Measurements from ENCODE around the gene ZNF841.
A peak's percentile ranks its signal among the peaks of the same experiment; 100 is the strongest.
"Not testable (repeated sequence)": the region's sequence is repeated elsewhere in the genome, so short reads cannot be mapped to it uniquely, and the experiment has no call there.

The ZNF841 gene

DNA sequence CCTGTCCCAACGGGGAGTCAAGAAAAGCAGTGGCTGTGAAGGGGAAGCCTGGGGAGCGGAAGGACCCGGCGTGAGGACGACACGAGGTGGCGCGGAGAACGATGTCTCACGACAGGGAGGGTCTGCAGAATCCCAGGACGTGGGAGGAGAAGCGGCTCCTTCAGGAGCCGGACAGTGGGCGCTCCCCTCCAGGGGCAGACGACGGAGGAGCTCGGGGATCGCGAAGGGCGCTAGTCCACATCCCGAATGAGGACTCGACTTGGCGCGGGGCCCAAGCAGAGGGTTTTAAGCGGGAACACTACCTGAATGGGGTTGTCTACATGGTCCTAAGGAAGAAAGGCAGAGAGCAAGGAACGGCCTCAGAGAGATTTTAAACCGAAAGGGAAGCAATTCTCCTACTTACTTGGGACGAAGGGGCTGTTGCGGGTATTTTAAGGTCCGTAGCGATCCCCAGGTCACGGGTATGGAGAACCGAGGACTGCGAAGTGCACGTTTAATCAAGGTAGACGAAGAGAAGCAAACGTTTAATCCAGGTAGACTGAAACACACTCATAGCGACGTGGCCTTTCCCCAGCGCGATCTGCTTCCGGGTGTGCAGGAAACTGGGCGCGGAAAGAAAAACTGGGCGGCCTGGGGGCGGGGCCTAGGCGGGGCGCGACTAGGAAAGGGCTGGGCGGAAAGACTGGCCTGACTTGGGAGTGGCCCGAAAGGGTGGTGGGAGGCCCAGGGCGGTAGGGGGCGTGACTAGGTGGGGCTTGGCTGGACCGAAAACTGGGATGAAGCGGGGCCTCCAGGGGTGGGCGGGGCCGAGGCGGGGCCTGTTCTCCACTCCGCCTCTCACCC is at the start of gene ZNF841:
Gene ZNF841 (minus strand): TSS at position 594 of the 843 bp plus-strand sequence. CDS start 10,964 bp downstream, outside the sequence.
- peak; percentile 62 for DNase-seq (ENCODE audit: low spot score)

DNA sequence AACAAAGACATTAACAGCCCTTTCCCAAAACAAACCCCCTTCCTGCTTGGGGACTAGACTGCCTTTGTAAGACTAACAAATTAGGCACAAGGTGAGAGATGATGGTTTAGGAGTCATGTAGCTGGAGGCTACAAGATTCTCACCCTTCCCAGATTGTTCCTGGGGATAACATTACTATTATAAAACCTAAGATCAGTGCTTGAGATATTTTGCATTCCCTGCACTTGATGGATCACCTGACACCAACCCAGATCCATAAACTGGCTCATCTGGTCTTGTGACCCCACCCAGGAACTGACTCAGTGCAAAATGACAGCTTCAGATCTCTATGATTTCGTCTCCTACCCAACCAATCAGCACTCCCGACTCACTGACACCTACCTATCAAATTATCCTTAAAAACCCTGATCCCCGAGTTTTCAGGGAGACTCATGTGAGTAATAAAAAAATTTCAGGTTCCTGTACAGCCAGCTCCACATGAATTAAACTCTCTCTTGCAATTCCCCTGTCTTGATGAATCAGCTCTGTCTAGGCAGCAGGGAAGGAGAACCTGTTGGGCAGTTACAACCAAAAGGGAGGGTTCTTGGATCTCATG is 46.5 kb upstream of the ZNF841 start:
- DNase-seq (ENCODE audit: low spot score): peak; percentile 7

DNA sequence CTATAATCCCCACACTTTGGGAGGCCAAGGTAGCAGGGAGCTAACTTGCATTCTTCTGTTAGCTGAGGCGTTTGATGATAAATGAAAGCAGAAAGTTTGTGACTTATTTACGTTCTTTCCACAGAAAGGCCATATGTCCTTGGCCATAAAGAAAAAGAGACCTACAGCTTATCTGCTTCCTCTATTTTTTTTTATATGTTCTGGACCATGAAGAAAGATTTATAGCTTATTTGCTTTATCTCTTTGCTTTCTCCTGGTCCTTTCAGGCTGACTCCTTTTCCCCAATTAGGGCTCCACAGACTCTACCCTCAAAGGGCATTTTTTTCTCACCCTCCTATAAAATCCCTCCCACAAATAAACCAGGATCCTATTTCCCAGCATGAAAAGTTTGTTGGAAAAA is 45.6 kb upstream of the ZNF841 start:
- no peak for DNase-seq (ENCODE audit: low spot score)

DNA sequence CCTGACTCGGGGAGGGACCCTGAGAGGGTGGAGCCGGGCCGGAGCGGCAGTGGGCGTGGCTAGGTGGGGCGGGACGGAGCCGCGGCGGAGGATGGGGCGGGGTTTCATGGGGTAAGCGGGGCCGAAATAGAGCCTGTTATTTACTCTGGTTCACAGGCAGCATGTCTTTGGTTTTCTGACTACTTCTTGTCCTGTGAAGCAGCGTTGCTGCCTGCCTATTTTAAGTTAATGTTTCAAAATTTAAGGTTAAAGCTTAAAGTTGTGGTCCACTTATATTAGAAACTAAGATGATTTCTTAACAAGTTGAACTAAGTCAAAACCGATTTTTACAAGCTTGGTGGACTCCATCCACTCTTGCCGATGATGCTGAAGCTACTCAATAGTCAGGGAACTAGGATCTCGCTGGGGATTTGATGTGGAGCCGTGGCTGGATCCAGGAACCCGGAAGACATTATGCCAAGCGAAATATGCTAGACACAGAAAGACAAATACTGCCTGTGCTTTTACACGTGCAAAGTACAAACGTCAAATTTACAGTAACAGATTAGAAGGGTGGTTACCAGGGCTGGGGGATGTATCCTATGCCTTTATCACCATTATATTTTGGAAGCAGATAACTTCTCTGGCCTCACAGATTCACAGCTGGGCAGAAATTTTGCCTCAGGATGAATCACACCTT is 44.6 kb upstream of the ZNF841 start:
- DNase-seq (ENCODE audit: low spot score): peak; percentile 94

DNA sequence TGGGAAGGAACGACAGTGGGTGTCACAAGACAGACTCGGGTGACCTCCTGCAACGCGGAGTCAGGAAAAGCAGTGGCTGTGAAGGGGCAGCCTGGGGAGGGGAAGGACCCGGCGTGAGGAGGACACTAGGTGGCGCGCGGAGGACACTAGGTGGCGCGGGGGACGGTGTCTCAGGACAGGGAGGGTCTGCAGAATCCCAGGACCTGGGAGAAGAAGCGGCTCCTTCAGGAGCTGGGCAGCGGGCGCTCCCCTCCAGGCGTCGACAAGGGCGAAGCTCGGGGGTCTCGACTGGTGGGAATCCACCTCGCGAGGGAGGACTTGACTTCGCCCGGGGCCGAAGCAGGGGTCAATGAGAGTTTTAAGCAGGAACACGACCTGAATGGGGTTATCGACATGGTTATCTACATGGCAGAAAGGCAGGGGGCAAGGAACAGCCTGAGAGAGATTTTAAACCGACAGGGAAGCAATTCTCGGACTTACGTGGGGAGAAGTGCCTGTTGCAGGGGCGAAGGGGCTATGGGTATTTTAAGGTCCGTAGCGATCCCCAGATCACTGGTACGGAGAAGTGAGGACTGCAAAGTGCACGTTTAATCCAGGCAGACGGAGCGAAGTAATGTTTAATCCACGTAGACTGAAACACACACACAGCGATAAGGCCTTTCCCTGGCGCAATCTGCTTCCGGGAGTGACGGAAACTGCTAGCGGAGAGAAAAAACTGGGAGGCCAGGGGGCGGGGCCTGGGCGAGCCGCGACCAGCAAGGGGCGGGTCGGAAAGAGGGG is 43.9 kb upstream of the ZNF841 start, which contains the start of gene ZNF616:
Gene ZNF616 (minus strand): TSS at position 687 of the 780 bp plus-strand sequence. CDS start 9,426 bp downstream, outside the sequence.
- peak; percentile 81 for DNase-seq (ENCODE audit: low spot score)

DNA sequence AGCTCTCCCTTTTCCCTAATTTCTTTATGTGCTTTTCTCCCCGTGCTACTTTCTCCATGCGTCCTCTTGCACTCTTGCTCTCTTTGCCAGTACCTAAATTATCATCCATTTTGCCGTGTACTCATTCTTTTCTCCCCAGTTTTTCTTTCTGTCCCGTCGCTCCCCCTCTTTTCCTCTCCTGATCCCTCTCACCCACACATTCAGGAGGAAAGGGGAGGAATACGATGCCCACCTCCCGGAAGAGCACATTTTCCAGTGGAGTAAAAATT is 43.4 kb upstream of the ZNF841 start:
- no peak for DNase-seq (ENCODE audit: low spot score)

DNA sequence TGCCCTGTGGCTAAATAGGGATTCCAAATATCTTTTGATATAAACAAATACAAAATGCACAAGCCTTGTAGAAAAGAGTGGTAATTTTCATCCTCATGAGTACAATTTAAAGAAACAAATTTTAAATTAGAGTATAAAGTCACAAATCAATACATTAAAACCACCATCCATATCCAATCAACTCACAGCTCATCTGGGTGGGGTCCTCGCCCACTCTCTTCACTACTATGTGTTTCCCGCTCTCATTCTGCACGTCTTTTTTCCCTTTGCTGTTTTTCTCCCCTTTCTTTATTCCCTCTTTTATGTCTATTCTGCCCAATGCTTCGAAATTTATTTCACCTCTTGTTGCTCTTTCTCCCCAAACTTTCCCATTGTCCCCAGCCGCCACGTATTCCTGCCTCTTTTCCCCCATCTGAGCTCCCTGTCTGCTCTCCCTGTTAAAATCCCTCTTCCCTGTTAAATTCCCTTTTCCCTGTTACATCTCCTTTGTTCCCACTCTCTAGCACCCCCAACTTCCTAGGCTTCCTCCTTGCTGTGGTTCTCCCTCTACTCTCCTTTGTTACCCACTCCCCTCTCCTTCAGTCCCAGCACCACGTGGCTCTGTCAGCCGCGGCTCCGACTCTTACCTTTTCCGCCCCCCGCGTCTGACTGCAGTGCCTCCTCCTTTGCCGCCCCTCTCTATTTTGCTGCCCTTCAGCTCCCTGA is 42.9 kb upstream of the ZNF841 start:
- peak; percentile 1 for DNase-seq (ENCODE audit: low spot score)

DNA sequence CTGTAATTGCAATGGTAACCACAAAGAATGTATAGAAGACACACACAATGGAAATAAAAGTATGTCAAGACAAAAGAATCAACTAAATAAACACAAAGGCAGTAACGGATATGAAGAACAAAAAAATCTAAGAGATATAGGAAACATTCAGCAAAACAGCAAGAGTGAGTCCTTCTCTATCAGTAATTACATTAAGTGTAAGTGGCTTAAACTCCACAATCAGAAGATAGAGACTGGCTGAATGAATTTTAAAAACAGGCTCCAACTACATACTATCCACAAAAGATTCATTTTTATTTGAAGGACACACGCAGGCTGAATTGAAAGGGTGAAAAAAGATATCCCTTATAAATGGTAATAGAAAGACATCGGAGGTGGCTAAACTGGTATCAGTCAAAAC is 24.7 kb upstream of the ZNF841 start:
- DNase-seq (ENCODE audit: low spot score): no peak

DNA sequence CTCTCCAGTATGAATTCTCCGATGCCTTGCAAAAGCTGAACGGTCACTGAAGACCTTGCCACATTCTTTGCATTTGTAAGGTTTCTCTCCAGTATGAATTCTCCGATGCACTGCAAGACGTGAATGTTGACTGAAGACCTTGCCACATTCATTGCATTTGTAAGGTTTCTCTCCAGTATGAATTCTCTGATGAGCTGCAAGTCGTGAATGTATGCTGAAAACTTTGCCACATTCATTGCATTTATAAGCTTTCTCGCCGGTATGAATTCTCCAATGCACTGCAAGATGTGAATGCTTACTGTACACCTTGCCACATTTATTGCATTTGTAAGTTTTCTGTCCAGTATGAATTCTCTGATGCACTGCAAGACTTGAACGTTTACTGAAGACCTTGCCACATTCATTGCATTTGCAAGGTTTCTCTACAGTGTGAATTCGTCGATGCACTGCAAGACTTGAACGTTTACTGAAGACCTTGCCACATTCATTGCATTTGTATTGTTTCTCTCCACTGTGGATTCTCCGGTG is 20.0 kb upstream of the ZNF841 start:
- no peak for DNase-seq (ENCODE audit: low spot score)

DNA sequence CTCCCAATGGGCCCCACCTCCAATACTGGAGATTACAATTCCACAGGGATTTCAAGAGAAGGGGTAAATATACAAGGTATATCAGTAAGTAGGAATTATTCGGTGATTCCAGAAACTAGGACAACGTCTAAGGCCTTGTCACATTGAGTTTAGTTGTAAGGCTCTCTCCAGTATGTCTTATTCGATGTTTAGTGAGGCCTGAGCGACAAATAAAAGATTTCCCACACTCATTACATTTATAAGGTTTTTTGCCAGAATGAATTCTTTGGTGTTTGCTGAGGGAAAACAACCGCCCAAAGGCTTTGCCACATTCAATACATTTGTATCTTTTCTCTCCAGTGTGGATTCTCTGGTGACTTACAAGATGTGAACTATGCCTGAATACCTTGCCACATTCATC is 19.1 kb upstream of the ZNF841 start:
- no peak for DNase-seq (ENCODE audit: low spot score)

DNA sequence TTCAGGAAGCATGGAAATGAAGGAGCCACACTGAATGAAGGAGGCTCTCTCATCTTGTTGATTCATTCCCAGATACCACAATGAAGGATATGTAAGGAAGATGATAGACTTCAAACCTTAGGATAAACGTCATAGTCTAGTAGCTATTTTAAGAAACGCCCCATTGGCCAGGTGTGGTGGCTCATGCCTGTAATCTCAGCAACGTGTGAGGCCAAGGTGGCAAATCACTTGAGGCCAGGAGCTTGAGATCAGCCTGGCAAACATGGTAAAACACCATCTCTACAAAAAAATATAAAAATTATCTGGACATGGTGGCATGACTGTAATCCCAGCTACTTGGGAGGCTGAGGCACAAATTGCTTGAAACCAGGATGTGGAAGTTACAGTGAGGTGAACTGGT is 17.1 kb upstream of the ZNF841 start:
- no peak for DNase-seq (ENCODE audit: low spot score)

DNA sequence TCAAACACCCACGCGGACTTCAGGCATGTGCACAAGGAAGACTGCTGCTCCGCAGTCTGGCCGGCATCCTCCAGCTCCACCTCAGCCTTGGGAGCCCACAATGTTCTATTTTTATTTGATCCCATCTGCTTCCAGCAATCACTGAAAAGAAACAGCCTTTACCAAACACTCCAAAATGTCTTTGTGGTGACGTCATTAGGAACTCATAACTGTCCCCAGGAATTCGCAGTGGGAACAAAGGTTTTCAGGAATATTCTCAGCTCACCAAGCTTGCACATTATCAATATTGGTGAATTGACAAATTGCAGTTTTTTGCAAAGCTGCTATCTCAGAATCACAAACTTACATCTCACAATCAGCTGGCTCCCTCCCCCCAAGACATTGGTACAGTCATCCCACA is 15.2 kb upstream of the ZNF841 start:
- DNase-seq (ENCODE audit: low spot score): no peak

DNA sequence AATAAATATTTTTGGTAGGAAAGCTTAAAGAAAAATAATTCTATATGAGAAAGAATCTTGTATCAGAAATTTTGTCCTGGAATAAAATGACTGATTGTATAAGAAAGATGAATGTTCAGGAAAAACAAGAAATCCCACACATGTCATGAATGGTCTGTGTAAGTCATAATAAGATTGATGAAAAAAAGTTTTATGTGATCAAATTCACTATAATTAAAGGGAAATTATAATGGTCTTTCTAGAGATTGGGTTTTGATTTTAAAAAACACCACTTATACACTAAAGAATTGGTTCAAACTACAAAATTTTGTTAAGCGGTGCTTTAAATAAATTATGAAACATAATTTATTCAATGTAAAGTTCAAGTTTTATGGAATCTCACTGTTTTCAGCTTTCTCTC is 7.2 kb upstream of the ZNF841 start:
- no peak for DNase-seq (ENCODE audit: low spot score)

DNA sequence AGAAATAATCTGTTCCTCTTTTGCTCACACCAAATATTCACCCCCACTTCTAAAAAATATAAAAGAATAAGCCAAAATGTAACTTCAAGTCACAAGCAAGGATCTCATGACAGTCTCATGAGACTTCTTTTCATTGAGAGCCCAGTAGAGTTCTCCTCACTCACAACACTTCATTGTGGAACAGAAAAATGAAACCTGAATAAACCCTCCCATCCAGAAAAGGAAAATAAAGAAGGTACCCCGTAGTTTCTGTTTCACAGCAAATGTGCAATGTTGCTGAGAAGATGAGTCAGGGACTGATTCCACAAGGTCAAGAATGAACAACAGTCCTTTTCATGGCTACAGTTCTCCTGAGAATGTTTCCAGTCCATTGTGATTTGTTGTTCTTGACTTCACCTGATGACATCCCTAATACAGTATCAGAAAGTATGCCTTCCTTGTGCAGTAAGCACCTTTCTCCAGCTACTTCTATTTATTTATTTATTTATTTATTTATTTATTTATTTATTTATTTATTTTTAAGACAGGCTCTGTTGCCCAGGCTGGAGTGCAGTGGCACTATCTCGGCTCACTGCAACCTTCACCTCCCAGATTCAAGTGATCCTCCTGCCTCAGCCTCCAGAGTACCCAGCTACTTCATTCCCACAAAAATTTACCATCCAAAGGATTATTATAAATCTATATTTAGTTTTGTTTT is 6.4 kb upstream of the ZNF841 start:
- DNase-seq (ENCODE audit: low spot score): no peak

DNA sequence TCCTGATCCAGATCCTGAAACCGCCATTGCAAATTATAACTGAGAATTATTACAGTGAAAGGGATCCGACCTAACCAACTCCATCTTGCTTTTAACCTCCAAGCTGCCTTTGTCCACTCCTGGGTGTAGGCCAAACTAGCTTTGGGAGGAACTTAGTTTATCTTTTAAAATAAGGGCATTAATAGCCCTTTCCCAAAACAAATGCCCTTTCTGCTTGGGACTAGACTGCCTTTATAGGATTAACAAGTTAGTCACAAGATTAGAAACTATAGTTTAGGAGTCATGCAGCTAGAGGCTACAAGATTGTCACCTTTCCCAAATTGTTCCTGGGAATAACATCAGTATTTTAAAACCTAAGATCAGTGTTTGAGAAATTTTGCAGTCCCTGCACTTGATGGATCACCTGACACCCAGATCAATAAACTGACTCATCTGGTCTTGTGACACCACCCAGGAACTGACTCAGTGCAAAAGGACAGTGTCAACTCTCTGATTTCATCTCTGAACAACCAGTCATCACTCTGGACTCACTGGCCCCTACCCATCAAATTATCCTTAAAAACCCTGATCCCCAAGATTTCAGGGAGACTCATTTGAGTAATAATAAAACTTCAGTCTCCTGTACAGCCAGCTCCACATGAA is 4.1 kb upstream of the ZNF841 start:
- DNase-seq (ENCODE audit: low spot score): no peak

DNA sequence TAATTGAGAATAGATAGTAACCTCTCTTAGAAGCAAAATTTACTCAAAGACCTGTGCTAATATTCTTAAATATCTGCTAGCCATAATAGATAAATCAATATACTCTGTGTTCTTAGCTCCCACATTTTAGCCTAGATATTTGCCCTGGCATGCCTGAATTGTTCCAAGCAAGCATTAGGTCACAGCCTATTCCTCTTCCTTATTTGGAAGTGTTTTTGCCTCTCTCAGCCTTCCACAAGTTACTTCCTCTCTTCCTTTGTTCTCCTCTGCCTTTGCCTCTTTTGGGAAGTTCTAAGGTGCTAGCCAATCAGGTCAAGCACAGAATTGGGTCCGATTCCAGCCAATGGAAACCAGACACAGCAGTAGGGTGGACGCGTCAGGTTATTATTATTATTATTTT is 851 bp upstream of the ZNF841 start:
- not testable (repeated sequence) for DNase-seq (ENCODE audit: low spot score)

DNA sequence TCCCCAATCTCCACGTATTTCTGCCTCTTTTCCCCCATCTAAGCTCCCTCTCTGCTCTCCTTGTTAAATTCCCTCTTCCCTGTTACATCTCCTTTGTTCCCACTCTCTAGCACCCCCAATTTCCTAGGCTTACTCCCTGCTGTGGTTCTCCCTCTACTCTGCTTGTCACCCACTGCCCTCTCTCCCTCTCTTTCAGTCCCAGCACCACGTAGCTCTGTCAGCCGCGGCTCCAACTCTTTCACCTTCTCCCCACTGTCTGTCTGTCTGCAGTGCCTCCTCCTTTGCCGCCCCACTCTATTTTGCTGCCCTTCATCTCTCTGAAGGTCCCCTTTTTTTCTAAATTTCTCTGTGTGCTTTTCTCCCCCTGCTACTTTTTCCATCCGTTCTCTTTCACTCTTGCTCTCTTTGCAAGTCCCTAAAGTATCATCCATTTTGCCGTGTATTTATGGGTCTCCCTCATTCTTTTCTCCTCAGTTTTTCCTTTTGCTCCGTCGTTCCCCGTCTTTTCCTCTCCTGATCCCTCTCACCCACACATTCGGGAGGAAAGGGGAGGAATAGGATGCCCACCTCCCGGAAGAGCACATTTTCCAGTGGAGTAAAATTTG is 937 bp downstream of the ZNF841 start:
- no peak for DNase-seq (ENCODE audit: low spot score)

DNA sequence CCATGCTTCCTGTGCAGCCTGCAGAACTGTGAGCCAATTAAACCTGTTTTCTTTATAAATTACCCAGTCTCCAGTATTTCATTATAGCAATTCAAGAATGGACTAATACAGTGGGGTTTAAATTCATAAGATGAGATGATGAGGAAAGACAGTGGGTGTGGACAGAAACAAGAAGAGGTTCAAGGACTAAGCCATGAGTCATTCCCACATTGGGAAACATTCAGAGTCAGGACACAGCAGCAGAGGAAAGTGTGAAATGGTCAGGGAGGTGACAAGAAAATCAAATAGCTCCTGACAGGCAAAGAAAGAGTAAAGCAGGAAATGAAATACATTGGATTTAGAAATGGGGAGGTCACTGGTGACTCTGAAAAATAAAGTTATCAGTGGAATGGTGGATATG is 9.1 kb downstream of the ZNF841 start:
- DNase-seq (ENCODE audit: low spot score): no peak

DNA sequence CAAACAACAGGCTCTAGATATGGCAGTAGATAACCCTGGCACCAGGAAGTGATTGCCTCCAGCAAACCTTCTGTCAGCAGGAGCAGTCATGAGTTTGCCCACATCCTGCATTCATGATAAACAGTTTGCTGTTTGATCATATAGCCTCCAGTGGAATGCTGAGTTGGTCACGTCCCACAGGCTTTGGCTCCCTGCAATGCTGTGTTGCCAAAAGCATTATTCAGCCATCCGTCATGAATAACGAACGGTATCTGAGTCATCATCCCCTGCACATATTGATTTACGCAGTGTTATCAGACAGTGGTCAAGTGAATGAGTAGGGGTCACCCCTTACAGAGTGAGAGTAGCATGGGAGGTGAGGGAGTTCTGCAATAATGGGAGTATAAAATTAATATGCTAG is 25.1 kb downstream of the ZNF841 start:
- DNase-seq (ENCODE audit: low spot score): no peak

DNA sequence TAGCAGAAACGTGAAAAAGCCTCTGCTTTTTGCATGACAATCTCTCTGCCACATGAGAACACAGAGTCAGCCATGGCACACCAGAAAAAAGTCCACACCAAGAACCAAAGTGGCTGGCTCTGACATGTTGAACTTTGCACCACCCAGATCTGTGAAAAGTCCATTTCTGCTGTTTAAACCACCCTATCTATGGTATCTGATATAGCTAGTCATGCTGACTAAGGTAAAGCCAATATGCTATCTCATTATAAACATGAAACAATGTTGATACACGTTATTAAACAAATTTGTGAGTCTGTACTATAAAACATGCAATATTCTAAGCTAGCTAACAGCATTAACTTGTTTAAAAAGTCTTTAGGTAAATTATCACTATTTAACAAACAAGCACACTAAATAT is 25.9 kb downstream of the ZNF841 start:
- DNase-seq (ENCODE audit: low spot score): no peak
